Activated gamma-delta T cell (primary cell): ENCODE results near the gene HLCS.

Experiments used
- DNase-seq: peaks from one replicate; lab custom pipeline; 2025; lab: John Stamatoyannopoulos, UW

The HLCS gene

GRCh38 chr21:36811762-36812161 lies 154.7 kb downstream of the HLCS start:
- no peak for DNase-seq

DNA sequence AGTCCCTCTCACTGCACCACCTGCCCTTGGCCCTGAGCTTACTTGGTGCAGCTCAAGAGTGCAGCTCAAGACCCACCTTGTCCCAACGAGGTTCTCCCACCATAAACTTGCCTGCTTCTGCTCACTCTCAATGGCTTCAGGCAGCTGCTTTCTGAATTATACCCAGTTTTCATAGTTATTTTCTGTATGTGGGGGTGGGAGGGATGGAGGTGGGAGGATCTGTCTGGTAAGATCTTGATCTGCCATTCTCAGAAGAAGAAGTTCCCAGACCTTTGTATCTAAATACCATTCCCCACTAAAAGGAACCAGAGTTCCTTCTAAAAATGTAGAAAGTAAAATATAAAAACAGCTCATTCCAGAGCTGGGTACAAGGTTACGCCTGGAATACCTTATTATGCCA lies 156.0 kb downstream of the HLCS start:
- no peak for DNase-seq

GRCh38 chr21:36807422-36807928 lies 159.0 kb downstream of the HLCS start:
- no peak for DNase-seq

DNA sequence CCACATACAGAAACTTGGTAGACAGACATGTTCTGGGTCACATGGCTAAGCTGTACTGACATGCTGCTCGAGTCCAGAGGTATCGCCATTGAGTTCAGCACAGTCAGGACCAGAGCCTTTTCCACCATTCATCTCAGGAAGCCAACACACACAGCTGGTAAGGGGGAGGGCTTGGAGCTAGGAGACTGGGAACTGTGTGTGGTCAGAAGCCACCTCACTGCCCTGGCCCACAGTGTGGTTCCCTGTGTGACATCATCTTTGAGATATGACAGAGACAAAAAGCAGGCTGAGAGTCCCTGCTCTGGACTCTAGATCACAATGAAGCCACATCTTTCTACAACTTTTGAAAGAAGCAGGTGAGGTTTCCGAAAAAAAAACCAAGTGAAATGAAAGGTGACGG lies 160.4 kb downstream of the HLCS start:
- no peak for DNase-seq

DNA sequence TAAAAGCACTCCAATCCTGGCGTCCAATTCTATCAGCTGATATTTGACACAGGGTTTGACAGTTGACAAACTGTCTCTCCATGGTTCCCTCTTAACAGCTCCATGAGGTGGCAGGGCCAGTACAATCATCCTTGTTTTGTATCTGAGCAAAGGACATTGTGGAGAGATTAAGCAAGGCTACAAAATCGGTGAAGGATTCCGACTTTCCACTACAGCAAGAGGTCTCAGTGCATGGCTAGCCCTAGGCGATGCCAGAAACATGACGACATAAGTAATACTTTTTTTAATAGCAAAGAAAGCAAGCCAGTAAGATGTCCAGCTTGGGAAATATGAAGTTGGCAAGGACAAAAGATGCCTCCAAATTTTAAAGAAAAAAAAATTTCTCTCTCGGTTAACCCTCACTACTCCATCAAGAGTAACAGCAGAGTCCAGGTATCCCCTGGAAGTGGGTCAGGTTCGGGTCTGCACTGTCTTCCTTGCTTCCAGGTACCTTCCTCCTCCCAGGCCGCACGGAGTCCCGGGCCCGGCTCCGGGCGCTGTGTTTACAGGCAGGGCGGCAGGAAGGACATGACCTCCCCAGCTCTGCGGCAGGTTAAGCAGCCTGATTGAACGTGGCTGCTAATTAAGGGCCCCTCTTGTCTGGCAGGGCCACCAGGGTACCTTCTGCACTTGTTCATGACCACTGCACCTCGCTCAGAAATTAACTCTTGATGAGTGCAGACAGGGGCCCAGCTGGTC lies 161.4 kb downstream of the HLCS start:
- no peak for DNase-seq

- no peak for DNase-seq
Observed at GRCh38 chr21:36803816-36804439, 162.5 kb downstream of the HLCS start.

GRCh38 chr21:36803051-36803645 lies 163.3 kb downstream of the HLCS start:
- DNase-seq, result no peak

DNA sequence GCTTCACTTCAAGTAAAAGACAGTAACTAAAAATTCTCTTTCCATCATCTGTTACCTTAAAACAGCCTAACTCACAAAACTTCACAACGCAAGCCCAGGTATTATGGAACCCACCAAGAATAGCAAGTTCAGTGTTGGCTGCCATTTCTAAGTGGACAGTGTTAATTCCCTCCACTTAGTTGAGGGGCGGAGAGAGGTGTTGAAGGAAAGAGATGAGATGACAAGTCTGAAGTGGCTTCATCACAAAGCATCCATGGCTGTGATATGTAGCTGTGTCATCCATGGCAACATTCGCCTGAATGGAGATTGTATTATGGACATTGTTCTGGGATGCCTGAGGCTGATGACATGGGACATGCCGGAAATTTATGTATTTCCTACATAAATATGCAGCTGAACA lies 165.7 kb downstream of the HLCS start:
- DNase-seq, result no peak

DNA sequence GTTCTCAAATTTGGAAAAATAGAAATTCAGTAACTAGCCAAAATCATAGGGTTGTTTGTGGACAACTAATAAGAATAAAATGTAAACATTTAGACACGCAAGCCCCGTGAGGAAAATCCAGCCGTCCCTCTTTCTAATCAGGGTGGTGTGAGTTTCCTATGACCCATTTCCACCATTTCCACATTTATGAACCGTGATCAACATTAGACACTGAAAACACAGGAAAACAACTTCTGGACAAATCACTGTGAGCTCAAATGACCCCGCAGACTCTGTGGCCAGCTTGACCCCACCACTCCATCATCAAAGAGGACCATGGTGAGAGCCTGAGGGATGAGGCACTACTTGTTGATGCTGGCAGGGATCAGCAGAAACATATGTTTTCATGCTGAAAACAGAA lies 166.6 kb downstream of the HLCS start:
- no peak for DNase-seq

GRCh38 chr21:36798491-36798890 lies 168.0 kb downstream of the HLCS start:
- no peak for DNase-seq

GRCh38 chr21:36796070-36796469 lies 170.4 kb downstream of the HLCS start:
- DNase-seq, result no peak

- DNase-seq, result no peak
Observed at GRCh38 chr21:36792505-36792967, 173.9 kb downstream of the HLCS start.

DNA sequence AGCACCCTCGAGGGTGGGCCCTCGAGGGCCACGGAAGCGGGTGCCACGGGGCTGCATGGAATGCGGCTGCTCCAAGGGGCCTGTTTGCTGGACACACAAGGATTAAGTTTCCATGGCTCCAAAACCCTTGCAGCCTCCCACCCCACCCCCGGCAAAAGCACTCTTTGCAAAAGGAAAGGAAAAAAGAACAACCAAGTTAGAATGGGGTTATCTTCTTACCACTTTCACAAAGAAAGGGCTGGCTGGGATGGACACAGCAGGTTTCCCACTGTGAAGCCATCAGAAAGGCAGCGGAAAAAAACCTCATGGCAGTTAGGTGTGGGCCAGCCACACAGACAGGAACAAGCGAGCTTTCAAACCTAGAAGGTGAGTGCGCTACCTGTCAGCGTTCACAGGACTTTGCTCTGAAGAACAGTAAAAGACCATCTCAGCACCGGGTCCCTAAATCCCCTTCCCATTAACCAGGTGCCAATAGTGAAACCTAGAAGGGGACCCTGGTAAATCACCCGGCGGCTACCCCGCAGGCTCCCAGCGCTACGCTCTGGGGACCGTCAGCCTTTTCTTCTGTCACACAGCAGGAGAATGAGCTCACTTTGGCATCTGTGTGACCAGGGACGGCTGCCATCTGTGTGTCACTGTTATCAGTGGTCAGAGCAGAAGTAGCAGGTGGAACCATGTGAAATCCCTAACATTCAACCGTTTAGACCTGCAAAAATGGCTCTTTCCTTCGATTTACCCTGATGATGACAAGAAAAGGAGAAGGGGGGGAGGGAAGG lies 174.6 kb downstream of the HLCS start:
- no peak for DNase-seq

- no peak for DNase-seq
Observed at GRCh38 chr21:36791180-36791579, 175.3 kb downstream of the HLCS start.

DNA sequence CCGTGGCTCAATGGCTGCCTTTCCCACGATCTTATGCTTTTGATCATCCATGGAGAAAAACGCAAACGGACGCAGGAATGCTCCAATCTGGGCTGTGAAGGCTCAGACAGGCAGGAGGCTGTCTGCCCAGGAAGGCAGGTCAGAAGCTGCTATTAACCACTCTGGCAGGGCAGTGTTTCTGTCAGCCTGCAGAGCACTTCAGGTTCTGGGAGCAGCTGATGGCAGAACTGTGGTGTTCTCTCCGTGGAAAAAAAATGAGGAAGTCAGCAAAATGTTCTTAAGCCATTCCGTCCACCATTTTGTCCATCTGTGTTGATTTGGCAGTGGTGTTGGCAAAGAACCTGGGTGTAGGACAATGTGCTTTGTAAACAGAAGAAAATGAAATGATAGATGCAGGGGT lies 175.9 kb downstream of the HLCS start:
- no peak for DNase-seq

DNA sequence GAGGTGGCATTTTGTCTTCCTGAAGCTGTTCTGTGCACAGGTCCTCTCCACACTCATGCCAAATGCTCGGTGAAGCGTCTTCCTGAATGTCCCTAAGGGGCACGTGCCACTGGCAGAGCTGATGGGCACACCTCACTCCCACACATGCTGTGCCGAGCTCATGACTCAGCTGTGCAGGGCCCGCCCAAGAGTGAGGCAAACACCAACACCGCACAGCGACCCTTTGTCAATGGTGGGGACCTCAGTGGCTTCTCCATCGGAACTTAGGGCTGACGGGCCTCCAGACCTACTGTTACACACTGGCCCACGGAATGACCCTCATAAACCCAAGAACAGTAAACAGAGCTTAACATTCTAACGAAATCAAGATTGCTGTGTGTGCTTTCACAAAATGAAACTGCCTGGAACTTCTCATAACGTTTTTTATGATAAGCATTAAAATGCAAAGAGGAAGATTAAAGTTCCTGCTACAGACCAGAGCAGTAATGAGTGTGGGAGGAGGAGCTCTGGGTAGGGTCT lies 178.3 kb downstream of the HLCS start:
- no peak for DNase-seq

DNA sequence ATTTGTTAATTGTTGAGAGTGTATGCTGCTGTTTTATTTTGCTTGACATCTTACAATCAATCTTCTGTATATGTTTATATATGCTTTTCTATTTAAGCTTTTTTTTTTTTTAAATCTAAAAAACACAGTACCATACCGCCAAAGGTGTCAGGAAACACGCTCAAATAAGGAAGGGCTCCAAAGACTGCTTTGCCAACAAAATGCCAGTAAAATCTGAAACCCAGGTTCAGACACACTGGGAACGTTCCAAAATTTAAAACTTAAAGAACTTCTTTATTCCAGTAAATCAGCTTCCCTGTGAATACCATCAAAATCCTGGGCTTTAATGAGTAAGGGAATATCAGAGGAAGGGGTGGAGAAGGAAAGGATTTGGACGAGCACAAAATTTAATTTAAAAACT lies 180.3 kb downstream of the HLCS start:
- no peak for DNase-seq

DNA sequence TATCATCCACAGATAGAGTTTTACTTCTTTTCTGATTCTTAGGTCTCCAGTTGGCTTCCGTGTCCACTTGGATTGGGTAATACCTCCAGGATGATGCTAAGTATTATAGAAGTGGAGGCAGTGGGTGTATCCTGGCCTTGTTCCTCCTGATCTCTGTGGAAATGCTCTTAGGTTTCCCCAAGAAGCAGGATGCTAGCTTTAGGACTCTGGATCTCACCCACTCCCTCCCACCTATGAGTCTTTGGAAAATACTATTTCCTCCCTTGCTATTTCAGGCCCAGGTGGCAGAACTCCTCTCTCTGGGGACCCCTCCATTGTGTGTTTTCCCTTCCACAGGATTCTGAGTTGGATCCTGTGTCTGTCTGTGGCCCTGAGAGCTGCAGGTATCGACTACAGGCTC lies 180.9 kb downstream of the HLCS start:
- DNase-seq, result no peak

DNA sequence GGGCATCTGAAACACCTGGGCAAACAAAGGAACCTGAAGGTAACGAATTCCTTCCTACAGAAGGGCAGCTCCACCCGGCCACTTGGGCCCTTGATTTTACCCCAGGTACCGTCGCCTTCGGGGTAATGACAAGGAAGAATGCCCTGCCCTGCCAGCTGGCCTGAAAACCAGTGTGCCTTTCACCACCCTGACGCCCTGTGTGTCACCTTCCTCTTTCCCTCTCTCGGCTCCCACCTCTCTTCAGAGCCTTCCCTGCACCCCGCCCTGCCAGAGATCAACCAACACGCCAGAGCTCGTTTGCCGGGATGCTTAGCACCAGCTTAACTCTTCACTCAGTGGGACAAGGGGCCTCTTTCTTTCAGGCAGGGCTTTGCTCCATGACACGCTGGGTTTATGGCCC lies 181.5 kb downstream of the HLCS start:
- DNase-seq, result no peak

DNA sequence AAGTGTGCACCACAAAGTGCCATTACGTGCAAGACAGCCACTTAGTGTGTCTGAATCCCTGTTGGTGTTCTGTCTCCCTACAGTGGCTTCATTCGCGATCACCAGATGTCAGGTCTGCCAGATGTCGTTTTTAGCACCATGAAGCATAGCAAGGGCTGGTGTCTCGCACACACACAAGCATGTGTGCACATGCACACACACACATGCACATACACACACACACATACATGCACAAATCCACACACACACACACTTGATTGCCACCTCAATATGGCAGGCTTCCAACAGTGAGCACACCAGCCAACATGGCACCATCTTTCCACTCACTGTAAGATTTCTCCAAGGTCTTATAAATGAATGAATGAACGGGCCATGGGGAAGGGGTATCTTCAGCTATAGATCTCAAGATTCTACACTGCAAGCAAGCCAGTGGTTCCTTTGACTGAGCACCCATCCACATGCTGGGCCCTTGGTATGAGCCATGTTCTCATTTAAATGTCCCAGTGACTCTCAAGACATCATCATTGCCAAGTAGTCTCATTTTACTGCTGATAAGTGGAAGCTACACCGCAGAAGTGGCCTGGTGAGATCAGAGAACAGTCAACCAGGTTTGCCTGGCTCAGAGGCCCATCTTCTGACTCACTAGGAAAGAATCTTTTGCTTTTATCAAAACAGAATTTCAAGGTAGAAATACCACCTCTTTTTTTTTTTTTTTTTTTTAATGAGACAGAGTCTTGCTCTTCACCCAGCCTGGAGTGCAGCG lies 182.7 kb downstream of the HLCS start:
- DNase-seq, result no peak

- no peak for DNase-seq
Observed at GRCh38 chr21:36780861-36781260, 185.6 kb downstream of the HLCS start.
